GM21381 (cell line): Measurements from ENCODE around the gene MACROD2.
"Not testable (repeated sequence)": the region's sequence is repeated elsewhere in the genome, so short reads cannot be mapped to it uniquely, and the experiment has no call there.

Experiments
- ATAC-seq: cut with Tn5 transposase; IDR thresholded peaks from one replicate; pipeline ENCODE4 v1.9.1; 2021; ENCODE audit warnings: mild to moderate bottlenecking, moderate library complexity; ENCODE audit not compliant: unreplicated experiment

Gene MACROD2

GRCh38 chr20:13995086-13995665 is at the start of gene MACROD2:
Gene MACROD2 (plus strand): TSS chr20:13995516.
- ATAC-seq = no peak

GRCh38 chr20:13947719-13948118 is 47.6 kb upstream of the MACROD2 start:
- no peak for ATAC-seq

DNA sequence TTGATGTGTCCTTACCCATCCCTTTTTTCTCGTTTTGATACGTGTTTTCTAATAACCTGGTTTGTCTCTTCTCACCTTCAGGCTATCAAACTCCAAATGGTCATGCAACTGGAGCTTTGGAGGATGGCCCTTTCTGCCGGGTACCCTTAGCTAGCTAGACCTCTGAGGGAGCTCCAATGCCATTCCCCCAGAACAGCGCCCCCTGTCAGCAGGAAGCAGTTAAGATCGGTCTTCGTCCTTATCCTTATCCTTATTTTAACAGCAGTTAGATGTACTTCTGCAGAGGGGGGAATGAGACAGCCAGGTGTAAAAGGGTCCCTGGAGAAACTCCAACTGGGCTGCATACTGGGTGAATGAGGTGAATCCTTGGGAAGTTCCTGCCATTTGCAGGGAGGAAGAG is 42.1 kb upstream of the MACROD2 start:
- ATAC-seq = no peak

DNA sequence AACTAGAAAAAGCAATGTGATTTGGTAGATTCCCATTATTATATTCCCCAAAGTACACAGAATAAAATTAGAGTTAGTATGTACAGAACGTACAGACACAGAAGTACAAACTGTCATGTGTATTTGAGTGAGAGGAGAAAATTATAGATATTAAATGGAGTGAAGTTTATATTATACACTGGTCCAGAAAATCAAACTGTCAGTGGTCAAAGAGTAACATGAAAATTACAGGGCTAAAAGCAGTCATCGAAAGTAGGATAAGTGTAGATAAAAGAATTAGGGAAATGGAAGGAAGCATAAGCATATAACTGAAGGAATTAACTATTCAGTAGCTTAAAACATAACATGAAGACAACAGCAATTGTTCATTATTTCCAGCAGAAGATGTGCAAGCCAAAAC is 35.2 kb upstream of the MACROD2 start:
- no peak for ATAC-seq

DNA sequence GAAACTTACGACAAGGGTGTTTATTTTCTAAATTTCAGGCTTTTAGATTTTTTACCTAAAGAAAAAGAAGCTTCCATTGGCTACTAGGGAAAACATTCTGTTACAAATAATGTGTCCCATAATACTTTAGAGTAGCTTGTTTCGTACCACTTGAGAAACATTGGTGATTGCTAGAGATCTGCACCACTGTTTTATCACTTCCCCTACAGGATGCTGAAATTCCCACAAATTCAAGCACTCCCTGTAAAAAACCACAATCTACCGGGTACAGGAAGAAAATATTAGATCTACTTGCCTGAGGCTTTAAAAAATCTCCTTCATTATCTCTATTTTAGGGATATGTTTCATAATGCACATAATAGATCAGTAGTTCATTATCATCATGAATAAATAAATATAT is 34.8 kb upstream of the MACROD2 start:
- no peak for ATAC-seq

- no peak for ATAC-seq
These were observed 11.1 kb upstream of the MACROD2 start for GRCh38 chr20:13984211-13984610.

DNA sequence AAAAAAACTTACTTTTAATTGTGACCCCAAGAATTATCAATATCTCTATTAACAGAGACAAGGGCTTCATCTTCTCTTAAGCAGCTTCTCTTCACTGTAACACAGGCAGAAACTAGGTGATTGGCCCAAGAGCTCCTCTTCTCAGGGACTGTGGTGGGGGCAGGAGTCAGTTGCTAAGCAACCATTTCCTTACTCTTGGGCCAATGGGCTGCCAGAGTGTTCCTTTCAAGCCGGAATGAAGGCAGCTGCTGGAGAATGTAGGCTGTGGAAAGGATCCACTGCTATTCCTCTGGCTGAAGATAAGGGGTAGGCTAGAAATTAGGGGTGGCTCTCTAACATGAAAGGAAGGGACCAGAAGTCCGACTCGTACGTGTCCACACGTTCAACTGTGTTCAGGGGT is 4.9 kb upstream of the MACROD2 start, which contains the start of gene SEL1L2:
SEL1L2 (minus strand) TSS at position 150 of the 400 bp plus-strand sequence; CDS start at position 70, 80 bp downstream.
- no peak for ATAC-seq

DNA sequence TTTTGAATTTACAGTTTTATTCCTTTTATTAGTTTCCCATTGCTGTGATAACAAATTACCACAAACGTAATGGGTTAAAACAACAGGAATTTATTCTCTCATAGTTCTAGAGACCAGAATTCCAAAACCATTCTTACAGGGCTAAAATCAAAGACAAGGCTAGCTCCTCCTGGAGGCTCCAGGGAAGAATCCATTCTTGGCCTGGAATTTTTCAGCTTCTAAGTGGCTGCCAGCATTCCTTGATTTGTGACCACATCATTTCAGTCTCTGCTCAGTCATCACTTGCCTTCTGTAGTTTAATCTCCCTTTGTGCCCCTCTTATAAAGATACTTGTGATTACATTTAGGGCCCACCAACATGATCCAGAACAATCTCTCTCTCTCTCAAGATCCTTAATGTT is 4.0 kb upstream of the MACROD2 start:
- ATAC-seq = no peak

GRCh38 chr20:13991955-13992354 is 3.4 kb upstream of the MACROD2 start:
- ATAC-seq = not testable (repeated sequence)

- ATAC-seq = no peak
These were observed 525 bp downstream of the MACROD2 start for GRCh38 chr20:13995841-13996240.

DNA sequence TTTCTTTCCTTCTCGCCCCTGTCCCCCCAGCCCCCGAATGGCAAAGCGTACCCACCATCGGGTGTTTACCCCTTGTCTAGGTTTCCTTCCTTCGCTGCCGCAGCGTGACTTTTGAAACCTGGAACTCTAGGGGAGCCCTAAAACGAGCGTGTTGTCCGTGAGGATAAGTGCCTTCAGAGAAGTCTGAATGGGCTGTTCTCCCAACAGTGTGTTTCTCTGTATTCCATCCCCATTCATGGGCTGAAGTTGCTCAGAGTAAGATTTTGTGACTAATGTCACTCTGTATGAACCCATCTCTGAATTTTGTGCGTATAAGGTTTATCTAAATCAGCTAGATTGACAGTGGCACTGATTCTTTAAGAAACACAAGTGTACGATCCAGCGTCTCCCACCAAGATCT is 949 bp downstream of the MACROD2 start:
- no peak for ATAC-seq

DNA sequence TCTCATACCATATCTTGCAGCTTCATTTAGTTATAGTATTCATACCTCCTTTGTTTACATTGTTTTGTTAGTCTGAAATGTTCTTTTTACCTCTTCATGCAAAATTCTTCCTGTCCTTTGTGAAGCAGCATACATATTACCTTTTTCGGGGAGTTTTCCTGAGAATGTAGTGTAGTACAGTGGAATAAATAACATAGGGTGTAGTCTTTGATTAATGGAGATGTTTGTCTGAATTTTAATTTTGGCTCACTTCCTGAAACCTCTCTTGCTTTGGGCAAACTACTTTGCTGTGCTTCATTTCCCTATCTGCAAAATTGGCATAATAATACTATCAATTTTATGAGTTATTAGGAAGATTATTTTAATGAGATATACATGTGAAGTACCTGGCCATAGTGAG is 5.6 kb downstream of the MACROD2 start:
- ATAC-seq = no peak

DNA sequence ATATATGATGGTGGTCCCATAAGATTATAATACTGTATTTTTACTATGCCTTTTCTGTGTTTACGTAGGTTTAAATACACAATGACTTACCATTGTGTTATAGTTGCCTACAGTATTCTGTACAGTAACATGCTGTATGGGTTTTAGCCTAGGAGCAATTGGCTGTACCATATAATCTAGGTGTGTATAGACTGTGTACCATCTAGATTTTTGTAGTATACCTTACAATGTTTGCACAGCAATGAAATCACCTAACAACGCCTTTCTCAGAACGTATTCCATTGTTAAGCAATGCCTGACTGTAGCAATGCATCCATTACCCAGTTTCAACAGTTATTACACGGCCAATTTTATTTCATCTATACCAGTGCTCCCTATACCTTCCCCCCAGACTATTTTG is 10.7 kb downstream of the MACROD2 start:
- ATAC-seq = no peak

DNA sequence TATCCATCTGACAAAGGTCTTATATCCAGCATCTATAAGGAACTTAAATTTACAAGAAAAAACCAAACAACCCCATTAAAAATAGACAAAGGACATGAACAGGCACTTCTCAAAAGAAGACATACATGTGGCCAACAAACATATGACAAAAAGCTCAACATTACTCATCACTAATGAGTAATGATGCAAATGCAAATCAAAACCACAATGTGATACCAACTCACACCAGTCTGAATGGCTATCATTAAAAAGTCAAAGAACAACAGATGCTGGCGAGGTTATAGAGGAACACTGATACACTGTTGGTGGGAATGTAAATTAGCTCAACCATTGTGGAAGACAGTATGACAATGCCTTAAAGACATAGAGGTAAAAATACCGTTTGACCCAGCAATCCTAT is 13.9 kb downstream of the MACROD2 start:
- no peak for ATAC-seq

GRCh38 chr20:14012671-14013070 is 17.4 kb downstream of the MACROD2 start:
- no peak for ATAC-seq

DNA sequence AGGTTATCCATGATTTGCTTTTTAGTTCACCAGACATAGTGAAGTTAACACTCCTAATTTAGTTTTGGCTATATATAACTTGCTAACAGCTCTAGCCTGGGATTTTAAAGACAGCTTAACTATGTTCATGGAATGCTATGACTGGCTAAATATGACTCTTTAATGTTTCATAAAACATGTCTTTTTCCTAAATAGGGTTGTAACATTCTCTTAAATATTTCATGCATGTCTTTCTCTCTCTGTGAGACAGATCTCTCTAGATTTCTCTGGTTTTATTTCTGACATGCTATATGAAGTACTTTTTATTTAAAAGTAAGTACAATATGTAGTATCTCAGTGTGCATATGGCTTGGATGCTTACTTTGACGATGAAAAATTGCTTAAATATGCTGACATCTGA is 35.7 kb downstream of the MACROD2 start:
- no peak for ATAC-seq

GRCh38 chr20:14033310-14033709 is 38.0 kb downstream of the MACROD2 start:
- ATAC-seq = no peak

DNA sequence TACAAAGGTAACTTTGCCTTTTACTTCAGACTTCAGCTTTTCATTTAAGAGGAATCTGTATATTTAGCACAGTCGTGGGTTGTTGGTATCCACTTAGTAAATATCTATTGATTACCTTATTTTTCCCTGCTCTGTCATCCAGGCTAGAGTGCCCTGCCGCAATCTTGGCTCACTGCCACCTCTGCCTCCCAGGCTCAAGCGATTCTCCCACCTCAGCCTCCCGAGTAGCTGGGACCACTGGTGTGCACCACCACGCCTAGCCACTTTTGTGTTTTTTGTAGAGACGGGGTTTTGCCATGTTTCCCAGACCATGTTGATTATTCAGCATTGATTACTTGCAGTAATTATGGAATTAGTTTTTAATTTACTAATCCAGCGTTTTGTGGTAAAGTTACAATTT is 41.3 kb downstream of the MACROD2 start:
- no peak for ATAC-seq

GRCh38 chr20:14044712-14045276 is 49.5 kb downstream of the MACROD2 start:
- ATAC-seq = not testable (repeated sequence)

DNA sequence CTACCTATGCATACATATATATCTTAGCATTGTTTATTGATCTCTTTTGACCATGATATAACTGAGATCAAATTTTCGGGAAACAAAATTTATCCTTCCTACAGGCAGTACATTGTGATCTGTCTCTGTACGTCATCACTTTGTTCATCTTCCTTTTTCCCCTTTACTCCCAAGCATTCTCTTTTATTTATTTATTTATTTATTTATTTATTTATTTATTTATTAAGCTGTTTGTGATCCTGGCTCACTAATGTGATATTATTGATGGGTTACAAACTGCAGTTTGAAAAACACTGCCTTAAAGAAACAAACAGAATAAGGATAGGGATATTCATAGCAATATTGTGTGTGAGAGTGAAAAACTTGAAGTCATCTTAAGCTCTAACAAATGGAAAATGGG is 51.2 kb downstream of the MACROD2 start:
- ATAC-seq = no peak

GRCh38 chr20:14049111-14049510 is 53.8 kb downstream of the MACROD2 start:
- ATAC-seq = peak; percentile 81

GRCh38 chr20:14051454-14051853 is 56.1 kb downstream of the MACROD2 start:
- no peak for ATAC-seq

- no peak for ATAC-seq
These were observed 59.9 kb downstream of the MACROD2 start for GRCh38 chr20:14055127-14055742.
